RWPE1 (cell line): ENCODE data around the gene THADA.

Source experiments
- CTCF ChIA-PET: fragments of 350-600 bp; sonication (Branson Sonifier 250); formaldehyde crosslinking; extraction: SDS; loops from one replicate; lab custom pipeline; 2021; lab: Yijun Ruan, JAX
- POLR2A ChIA-PET: fragments of 400-600 bp; formaldehyde crosslinking; extraction: SDS; loops from one replicate; lab custom pipeline; 2020; ENCODE audit warnings: antibody characterized with exemption; ENCODE audit not compliant: low non-redundant PET; lab: Yijun Ruan, JAX
- DNase-seq: peaks from one replicate; pipeline ENCODE4 v3.0.0; 2012; ENCODE audit warnings: low spot score
- H3K27ac ChIP-seq: fragments of 450-650 bp; 2 replicates; pipeline ENCODE4 v1.5.1; 2017
- CTCF ChIP-seq: fragments of 450-650 bp; conservative IDR thresholded peaks from 2 replicates; pipeline ENCODE4 v1.5.1; 2017; ENCODE audit warnings: low read depth, mild to moderate bottlenecking

THADA gene

GRCh38 chr2:43227830-43228281 lies 368.0 kb downstream of the THADA start:
- H3K27ac ChIP-seq, result peak overlapping the region; percentile 99
- DNase-seq, result peak; percentile 76
- 0 out of 2 replicates have a peak, but pooled peaks have one; percentile 0 for TF ChIP-seq CTCF
- POLR2A ChIA-PET, result interaction anchor here (0.6 to 1.4 kb wide), 3 partner anchors 69 to 256 kb away, joined by 3 to 6 read pairs (median 5); no protein-coding TSS in a partner anchor
- CTCF ChIA-PET, result interaction anchor here (0.5 to 4.0 kb wide), 13 partner anchors 68 to 399 kb away, joined by 3 to 29 read pairs (median 4); no protein-coding TSS in a partner anchor

GRCh38 chr2:43226955-43227829 lies 368.6 kb downstream of the THADA start:
- peak overlapping the region; percentile 99 for H3K27ac ChIP-seq
- ChIA-PET POLR2A (interaction anchor here (0.6 to 1.5 kb wide), 10 partner anchors 58 to 283 kb away, joined by 3 to 7 read pairs (median 4); no protein-coding TSS in a partner anchor), CTCF (interaction anchor here (0.5 to 4.0 kb wide), 10 partner anchors 54 to 397 kb away, joined by 3 to 29 read pairs (median 4); no protein-coding TSS in a partner anchor)
- peak; percentile 25; the same call in 1 of the 2 replicates for TF ChIP-seq CTCF
- DNase-seq, result peak; percentile 70

GRCh38 chr2:43226558-43226954 lies 369.3 kb downstream of the THADA start, which contains the start of gene ZFP36L2:
Gene ZFP36L2, minus strand, starts transcription at chr2:43226606. Its CDS starts 291 bp downstream, at chr2:43226315.
- H3K27ac ChIP-seq, result peak within 1 kb of the TSS; percentile 99
- no peak for TF ChIP-seq CTCF
- DNase-seq, result peak; percentile 98
- POLR2A ChIA-PET, result interaction anchor here (0.6 to 1.5 kb wide), 8 partner anchors 58 to 282 kb away, joined by 3 to 7 read pairs (median 4); no protein-coding TSS in a partner anchor
- CTCF ChIA-PET, result interaction anchor here (0.5 to 4.0 kb wide), 6 partner anchors 53 to 397 kb away, joined by 3 to 29 read pairs (median 4); no protein-coding TSS in a partner anchor

GRCh38 chr2:43225788-43226557 lies 369.9 kb downstream of the THADA start:
- TF ChIP-seq CTCF, result no peak
- ChIA-PET POLR2A (interaction anchor here (0.7 to 1.5 kb wide), 5 partner anchors 57 to 184 kb away, joined by 3 to 6 read pairs (median 3); no protein-coding TSS in a partner anchor), CTCF (interaction anchor here (0.6 to 4.0 kb wide), 3 partner anchors 94 to 251 kb away, joined by 3 to 29 read pairs (median 10); no protein-coding TSS in a partner anchor)
- peak overlapping the region; percentile 99 for H3K27ac ChIP-seq
- DNase-seq, result no peak

GRCh38 chr2:43225093-43225787 lies 370.6 kb downstream of the THADA start:
- no peak for DNase-seq
- TF ChIP-seq CTCF, result no peak
- H3K27ac ChIP-seq, result peak overlapping the region; percentile 99
- CTCF ChIA-PET, result interaction anchor here (0.6 to 1.3 kb wide), 3 partner anchors 93 to 251 kb away, joined by 3 read pairs; no protein-coding TSS in a partner anchor
- POLR2A ChIA-PET, result interaction anchor here (0.5 kb wide), 1 partner anchor 305 kb away, joined by 3 read pairs; no protein-coding TSS in a partner anchor
